ENCODE measurements around the gene TCEANC2. TPM values are rescaled to one million over a fixed set of nuclear protein-coding genes. Genes with fewer than 3 reads are reported as not detected.

Gene TCEANC2
- total RNA-seq, 1 experiment from 2014 or later: 5.3 TPM

DNA sequence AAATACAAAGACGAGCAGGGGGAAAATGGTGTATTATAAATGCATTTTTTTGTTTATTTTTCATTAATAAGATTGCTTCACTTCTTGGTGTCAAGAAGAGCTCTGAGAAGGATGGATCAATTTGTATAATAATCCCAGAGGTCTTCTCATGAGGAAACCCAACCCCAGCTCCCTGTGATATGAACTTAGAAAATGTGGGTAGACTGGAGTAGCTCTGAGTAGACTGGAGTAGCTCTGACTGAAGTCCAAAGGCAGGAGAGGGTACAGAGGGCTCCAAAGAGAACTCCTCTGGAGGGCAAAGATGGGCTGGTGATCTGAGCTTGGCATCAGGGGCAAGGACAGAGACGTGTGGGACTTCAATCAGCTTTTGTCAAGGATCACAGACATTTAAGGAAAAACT lies 78.0 kb downstream of the TCEANC2 start:
- no peak for DNase-seq
- H3K27ac ChIP-seq (ENCODE audit: insufficient read length, low read depth, low read length): no peak overlapping the region
- no peaks in the 10 kb centered on the region for H3K79me2 ChIP-seq (ENCODE audit: insufficient read depth, low read length)
- no peak overlapping the region for H4K8ac ChIP-seq (replicated peaks; ENCODE audit: insufficient read length, low read depth, low read length)
- Mint-ChIP-seq H3K9me3 (no peaks in the 10 kb centered on the region; a peak in 1 of 5 replicates), H3K4me1 (peaks cover 24 to 26% of the 10 kb centered on the region in 2 experiments), H3K4me3 (no peak overlapping the region), H3K27ac (no peak overlapping the region), H3K27me3 (ENCODE audit: low read depth) (peaks cover 15% of the 10 kb centered on the region), H3K36me3 (ENCODE audit: insufficient read depth in 1 of 3, low read depth in 3 of 3) (no peaks in the 10 kb centered on the region)
- H2AK5ac ChIP-seq (ENCODE audit: insufficient read length, low read length): no peak overlapping the region
- H3K9me3 ChIP-seq (ENCODE audit: control insufficient read depth, low read depth, low read length): no peaks in the 10 kb centered on the region
- H3K4me2 ChIP-seq (ENCODE audit: insufficient read depth, insufficient read length, low read length): no peak overlapping the region
- no peak overlapping the region for H4K5ac ChIP-seq (ENCODE audit: insufficient read length, low read depth, low read length)
- H3K79me1 ChIP-seq (ENCODE audit: insufficient read depth, low read depth, low read length, poor library complexity, severe bottlenecking): no peaks in the 10 kb centered on the region
- H3K4ac ChIP-seq (ENCODE audit: low read depth, low read length): no peak overlapping the region
- no CpG with 5 or more reads among the region's 2 CpGs for WGBS (ENCODE audit: extremely low coverage, insufficient read length, low lambda C conversion rate)
- H3K23ac ChIP-seq (ENCODE audit: insufficient read length, low read depth, low read length): no peak overlapping the region
- H3K4me1 ChIP-seq (ENCODE audit: insufficient read depth, low read length): no peaks in the 10 kb centered on the region; the same call in 1 of the 2 replicates
- no peak overlapping the region for H3K56ac ChIP-seq (ENCODE audit: insufficient read length, low read depth, low read length)
- no peak overlapping the region for H2BK15ac ChIP-seq (ENCODE audit: low read depth, low read length)
- no peak overlapping the region for H3K18ac ChIP-seq (ENCODE audit: insufficient read length, low read depth, low read length)
- H3K23me2 ChIP-seq (ENCODE audit: insufficient read length, low read depth, low read length, poor library complexity, severe bottlenecking): no peaks in the 10 kb centered on the region
- no peak overlapping the region for H3K9ac ChIP-seq (ENCODE audit: extremely low read depth, insufficient read length, low read length)
- no peak overlapping the region for H2BK5ac ChIP-seq (ENCODE audit: insufficient read length, low read length)
- H3K14ac ChIP-seq (ENCODE audit: insufficient read depth, low read length): no peak overlapping the region
- no peak overlapping the region for H3T11ph ChIP-seq (ENCODE audit: low read length)
- no peak overlapping the region for H4K91ac ChIP-seq (ENCODE audit: insufficient read length, low read depth, low read length)
- H2BK20ac ChIP-seq (ENCODE audit: low read depth, low read length, poor library complexity, severe bottlenecking): no peak overlapping the region
- H3K27me3 ChIP-seq (ENCODE audit: insufficient read depth, low read length): no peaks in the 10 kb centered on the region
- no peak overlapping the region for H2AFZ ChIP-seq (ENCODE audit: low read length)
- H2BK12ac ChIP-seq (ENCODE audit: insufficient read length, low read depth, low read length): no peak overlapping the region
- H4K20me1 ChIP-seq (ENCODE audit: control insufficient read depth, insufficient read depth, insufficient read length): no peaks in the 10 kb centered on the region
- no peak overlapping the region for H2BK120ac ChIP-seq (ENCODE audit: low read depth, low read length, poor library complexity, severe bottlenecking)
- TF ChIP-seq, protein P1, sequence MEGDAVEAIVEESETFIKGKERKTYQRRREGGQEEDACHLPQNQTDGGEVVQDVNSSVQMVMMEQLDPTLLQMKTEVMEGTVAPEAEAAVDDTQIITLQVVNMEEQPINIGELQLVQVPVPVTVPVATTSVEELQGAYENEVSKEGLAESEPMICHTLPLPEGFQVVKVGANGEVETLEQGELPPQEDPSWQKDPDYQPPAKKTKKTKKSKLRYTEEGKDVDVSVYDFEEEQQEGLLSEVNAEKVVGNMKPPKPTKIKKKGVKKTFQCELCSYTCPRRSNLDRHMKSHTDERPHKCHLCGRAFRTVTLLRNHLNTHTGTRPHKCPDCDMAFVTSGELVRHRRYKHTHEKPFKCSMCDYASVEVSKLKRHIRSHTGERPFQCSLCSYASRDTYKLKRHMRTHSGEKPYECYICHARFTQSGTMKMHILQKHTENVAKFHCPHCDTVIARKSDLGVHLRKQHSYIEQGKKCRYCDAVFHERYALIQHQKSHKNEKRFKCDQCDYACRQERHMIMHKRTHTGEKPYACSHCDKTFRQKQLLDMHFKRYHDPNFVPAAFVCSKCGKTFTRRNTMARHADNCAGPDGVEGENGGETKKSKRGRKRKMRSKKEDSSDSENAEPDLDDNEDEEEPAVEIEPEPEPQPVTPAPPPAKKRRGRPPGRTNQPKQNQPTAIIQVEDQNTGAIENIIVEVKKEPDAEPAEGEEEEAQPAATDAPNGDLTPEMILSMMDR (conservative IDR thresholded peaks at IDR 0.05): no peak
